Measurements from ENCODE around the gene SCEL.
A peak's percentile ranks its signal among the peaks of the same experiment; 100 is the strongest.

The SCEL gene

DNA sequence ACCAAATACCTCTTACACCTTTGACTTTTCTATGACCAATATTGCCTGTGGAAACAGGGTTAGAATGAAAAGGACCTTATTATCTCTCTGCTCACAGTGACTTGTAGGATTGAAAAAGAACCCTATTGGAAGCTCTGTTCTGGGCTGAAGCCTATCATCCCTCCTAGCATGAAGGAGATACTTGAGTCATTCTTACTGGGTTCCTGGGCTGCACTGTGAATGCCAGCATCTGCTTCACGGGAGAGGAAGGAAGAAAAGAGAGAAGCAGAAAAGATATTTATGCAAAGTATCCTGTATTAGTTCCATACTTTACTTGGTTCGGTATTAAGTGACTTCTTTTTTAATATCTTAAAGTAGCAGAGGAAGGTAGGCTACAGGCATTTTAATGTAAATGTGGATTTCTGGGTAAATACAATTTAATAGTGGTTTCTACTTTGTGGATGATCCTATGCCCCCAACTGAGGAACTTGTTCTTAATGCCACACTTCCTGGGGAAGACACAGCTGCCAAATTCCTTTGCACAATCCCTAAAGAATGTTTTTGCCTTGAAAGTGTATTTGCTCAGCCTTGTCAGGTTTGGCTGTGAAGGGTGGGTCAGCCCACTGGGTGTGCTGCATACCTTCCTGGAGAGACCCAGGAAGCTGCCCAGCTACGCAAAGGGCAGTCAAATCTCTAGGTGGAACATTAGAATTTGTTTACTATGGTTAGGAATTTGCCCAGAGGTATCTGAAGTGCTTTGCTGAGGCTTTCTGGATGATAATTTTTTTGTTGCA, 13.7 kb upstream of the SCEL start:
- DNase-seq (ENCODE audit: low spot score), result peak; percentile 14

DNA sequence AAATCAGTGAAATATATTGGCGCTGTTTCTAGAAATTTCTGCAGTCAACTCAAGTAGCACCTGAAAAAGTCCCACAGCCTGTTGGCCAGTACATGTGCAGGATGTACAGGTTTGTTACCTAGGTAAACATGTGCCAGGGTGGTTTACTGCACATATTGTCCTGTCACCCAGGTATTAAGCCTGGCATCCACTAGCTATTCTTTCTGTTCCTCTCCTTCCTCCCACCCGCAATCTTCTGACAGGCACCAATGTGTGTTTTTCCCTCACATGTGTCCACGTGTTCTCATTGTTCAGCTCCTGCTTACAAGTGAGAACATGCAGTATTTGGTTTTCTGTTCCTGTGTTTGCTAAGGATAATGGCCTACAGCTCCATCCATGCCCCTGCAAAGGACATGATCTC, 13.1 kb upstream of the SCEL start:
- no peak for DNase-seq (ENCODE audit: low spot score)

DNA sequence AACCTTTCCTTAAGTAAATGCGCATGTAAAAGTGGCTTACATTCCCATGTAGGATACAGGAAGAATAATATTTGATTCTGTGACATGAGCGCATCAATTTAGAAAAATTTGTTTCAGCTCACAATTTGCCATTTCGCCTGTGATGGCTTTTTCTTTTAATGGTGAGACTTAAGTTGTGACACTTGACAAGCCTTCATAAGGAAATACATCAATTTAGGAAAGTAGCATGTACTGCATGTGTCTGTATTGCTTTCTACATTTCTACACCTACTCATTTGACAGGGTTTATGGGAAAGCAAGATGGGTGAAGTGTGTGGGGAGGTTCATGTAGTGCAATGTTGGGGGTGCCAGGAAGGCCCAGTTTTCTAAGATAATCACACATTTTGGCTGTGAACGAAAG, 12.1 kb upstream of the SCEL start:
- no peak for DNase-seq (ENCODE audit: low spot score)

DNA sequence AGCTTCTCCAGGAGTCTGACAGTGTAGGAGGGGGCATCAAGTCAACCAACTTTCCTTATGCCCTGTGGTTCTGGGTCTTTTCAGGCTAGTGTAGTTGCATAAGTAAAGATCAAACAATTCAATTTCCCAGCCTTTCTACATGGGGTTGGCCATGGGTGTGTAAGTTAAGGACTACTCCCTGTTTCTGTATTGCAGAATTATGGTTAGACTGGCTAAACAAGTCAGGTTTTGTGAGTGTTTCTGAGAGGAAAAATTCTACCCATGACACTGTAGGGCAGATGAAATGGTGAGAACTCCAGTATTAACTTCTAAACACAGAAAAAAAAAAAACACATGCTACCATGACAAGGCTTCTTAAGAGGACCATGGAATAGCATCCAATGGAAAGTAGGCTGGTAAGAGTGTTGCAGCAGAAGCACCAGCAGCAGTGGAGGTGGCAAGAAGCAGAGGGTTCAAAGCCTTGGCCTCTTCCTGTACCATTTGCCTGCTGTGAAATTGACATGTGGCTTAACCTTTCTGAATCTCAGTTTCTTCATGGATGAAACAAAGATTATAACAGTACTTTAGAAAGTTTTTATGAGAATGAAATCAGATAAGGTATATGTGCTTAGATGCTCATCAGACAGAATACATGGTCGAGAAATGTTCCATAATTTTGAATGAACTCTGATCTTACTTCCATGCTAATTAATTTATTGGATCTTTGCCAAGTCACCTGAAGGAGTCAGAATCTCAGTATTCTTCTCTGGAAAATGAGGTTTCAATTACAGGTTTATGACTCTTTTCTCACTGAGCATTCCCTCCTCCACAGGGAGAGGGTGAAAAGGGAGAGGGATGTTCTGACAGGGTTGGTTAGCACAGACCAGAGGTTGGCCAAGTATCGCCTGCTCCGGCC, 11.4 kb upstream of the SCEL start:
- DNase-seq (ENCODE audit: low spot score), result no peak

DNA sequence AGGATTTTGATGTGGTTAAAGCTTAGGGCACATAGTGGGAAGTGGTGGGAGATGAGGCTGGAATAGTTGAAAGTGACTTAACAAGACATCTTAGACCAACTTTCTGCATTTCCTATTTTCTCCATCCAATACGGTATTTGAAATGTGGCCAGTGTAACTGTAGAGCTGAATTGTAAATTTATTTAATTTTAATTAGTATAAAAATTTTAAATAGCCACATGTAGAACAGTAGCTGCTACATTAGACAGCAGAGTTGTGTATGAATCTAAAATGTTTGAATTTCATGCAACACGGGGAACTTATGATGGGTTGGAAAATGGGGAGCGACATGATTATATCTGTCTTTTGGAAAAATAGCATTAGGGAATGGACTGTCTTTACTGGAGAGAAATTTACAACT, 7.1 kb upstream of the SCEL start:
- DNase-seq (ENCODE audit: low spot score), result no peak

DNA sequence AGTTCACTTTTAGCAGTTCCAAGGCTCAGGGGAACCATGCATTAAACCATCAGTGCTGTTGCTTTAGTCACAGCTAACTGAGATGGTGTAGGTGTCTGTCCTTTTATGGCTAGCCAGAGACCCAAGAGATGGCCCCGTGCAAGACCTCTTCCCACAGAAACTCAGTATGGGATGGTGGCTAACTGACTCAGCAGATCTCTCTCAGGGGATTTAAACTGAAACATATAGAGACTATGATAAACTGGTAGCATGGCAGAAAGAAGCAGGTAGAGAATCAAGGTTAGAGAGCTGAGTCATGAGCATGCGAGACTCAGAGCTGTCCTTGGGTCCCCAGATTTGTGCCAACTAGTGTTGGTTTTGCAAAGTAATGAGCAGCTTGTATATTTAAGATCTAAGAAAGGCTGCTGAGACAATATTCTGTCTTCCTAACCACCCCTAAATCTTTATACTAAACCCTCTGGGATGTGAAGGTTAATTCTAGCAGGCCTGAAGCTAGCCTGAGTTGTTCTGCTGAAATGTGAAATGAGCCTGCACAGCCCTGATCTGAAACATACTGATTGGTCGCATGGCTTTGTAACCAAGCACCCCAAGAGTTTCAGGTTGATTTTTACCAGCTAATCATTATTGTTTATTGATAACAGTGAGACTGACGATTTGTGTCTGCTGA, 6.5 kb upstream of the SCEL start:
- DNase-seq (ENCODE audit: low spot score), result no peak

DNA sequence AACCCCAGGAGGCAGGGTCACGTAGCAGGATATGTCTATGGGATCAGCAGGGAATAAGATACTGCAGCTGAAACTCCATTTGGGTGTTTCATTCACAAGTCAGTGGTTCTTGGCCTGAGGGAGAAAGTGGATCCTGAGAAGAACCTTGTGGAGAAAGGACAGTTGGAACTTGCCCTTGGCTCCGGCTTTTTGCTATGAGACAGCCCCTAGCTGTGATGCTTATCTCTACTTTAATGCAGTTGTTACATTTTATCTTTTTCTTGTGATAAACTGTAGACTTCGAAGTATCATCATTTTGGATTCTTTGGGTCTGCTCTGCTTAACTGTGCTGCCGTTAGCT, 6.0 kb upstream of the SCEL start:
- DNase-seq (ENCODE audit: low spot score), result no peak

DNA sequence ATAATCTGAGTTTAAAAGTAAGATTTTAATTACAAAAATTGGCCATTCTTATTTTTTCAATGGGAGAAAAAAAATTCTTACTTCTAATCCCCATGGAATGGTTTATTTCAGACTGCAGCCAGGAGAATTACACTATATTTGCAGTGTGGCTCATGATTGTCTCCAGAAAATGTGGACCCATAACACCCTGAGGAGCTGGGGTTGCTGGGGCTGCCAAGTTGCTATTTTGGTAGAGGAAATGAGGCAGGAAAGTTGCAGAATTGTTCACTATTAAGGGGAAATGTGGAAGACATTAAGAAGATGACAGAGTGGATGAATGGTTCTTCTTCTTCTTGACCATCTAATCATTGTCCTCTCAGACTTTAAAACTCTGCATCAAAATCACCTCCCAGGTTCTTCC, 4.6 kb upstream of the SCEL start:
- DNase-seq (ENCODE audit: low spot score), result no peak

DNA sequence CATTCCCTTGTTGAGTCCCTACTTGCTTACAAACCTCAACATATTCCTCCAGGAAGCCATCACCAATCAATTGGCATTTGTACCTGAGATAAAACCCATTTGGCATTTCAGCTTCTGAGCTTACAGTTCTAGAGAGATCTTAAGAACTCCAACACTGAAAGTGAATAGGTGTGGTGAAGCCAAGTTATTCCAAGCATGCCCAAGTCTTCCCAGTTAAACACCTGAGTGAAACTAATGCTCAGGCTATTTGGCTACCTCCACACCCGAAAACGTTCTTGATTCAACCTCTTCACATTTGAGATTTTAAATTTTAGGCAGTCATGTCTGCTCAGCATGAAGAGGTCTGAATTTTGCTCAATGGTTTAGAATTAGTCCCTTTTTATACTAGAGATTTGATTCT, 2.5 kb upstream of the SCEL start:
- DNase-seq (ENCODE audit: low spot score), result no peak

DNA sequence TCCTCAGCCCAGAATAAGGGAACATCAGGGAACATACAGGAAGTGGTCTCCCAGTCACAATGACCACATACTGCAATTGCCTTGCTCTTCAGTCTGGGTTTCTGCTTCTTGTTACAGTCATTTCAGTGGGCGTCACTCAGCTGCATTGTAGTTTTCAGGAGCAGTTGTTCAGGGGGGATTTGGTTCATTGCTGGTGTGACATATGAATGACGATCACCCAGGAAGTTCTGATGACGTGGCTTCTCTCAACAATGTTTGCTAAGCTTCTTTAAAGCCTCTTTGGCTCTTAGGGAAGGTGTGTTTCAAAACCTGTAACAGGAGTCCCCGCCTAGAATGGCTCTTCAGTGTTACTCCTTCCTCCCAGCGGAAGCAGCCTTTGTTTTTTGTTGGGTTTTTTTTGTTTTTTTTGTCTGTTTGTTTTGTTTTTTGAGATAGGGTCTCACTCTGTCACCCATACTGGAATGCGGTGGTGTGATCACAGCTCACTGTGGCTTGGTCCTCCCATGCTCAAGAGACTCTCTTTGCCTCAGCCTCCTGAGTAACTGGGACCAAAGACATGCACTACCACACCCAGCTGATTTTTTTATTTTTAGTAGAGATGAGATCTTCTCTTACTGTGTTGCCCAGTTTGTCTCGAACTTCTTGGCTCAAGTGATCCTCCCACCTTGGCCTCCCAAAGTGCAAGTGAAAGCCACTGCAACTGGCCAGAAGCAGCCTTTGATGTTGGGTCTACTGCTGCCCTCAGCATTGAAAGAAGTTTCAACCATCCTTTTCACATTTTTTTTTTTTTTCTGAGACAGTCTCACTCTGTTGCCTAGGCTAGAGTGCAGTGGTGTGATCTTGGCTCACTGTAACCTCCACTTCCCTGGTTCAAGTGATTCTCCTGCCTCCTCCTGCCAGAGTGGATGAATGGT, 1.4 kb upstream of the SCEL start:
- DNase-seq (ENCODE audit: low spot score), result no peak

DNA sequence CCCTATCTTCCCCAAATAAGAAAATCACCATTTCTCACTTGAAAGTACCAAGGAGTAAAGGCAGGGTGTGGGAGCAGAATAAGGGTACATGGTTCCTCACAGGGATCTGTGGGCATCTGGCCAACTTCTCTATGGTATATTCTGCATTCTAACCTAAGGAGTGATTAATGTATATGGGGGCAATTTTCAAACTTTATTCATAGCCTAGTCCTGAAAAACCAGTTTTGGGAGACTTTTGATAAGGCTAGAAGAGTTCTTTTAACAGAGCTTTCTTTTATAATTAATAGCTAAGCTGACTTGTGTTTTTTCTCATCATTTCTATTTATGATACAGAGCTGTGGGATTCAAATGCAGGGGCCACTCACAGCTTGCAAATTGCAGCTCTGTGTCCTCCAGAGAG, 852 bp downstream of the SCEL start:
- DNase-seq (ENCODE audit: low spot score), result no peak

DNA sequence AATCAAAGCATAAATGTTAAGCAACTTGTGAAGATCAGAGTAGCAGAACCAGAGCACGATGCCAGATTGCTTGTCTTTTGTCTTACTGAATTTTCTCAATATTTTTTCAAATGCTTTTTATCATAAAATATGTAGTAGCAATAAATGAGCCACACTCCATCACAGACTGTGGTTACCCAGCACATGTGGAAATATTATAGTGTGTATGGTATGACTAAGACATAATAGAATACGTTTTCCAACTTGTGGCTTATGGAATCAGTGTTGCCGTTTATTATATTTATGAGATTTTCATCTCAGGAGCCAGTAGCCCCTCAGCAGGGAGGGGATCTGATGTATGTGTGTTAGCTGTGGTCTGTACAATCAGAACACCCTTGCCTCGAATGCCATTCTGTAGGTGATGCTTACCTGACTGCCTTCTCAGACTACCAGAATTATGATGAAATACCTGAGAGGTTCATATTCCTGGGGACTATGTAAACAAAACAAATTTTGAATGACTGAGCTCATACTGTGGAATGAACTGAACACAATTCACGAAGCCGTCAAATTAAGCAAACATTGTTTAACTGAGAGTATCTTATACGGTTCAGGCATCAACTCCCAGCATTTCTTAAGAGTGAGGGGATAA, 1.9 kb downstream of the SCEL start:
- DNase-seq (ENCODE audit: low spot score), result no peak

DNA sequence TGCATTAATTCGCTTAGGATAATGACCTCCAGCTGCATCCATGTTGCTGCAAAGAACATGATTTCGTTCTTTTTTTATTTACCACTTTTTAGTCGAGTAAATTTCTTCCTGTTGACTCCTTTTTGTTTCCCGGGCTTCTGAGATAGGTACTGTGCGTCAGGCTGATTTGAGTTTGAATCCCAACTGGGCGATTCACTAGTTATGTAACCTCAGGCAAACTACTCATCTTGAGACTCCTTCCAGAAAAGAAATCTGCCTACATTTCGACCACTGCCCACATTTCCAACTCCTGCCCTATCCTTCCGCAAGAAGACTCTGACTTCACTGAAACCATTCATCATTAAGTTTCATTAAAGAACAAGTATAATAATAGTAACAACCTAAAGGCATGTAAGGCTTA, 8.2 kb downstream of the SCEL start:
- no peak for DNase-seq (ENCODE audit: low spot score)

DNA sequence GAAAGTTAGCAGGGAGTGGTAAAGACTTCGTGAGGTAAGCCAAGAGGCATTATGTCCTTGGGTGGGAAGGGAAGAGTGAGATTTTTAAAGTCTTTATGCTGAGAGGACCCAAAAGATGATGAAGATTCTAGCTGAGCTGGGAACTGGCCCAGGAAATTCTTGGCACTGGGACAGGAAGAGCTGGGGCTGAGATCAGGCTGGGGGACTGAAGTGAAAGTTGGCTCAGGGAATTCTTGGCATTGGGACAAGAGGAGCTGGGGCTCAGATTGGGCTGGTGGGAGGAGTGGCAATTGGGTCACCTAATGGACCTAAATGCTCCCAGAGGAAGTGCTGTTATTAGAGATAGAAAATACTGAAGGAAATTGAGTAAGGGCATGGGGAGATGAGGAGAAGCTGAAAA, 8.8 kb downstream of the SCEL start:
- DNase-seq (ENCODE audit: low spot score), result peak; percentile 14

DNA sequence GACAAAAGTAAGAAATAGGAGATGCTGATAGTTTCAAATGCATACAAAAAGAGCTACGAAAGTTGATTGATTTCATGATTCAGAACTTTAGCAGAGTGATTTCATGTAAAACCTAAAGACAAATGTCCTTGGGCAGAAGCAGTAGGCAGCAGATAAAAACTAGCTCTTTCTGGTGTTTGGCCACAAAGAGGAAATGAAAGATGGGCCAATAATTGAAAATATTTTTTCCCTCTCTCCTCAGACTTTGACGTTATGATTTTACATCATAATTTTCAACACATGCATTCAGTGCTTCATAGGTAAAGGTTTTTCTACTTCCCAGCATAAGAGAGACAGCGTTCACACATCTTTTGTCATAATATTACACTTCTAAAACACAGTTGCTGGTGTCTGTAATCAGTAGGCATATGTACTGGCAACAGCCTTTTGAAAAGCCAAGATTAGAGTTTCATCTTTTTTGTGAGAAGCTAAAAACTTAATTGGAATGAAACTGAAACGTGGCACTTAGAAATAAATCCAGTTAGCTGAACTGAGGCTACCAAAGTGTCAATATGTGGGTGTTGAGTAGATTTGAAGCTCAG, 9.3 kb downstream of the SCEL start:
- no peak for DNase-seq (ENCODE audit: low spot score)

DNA sequence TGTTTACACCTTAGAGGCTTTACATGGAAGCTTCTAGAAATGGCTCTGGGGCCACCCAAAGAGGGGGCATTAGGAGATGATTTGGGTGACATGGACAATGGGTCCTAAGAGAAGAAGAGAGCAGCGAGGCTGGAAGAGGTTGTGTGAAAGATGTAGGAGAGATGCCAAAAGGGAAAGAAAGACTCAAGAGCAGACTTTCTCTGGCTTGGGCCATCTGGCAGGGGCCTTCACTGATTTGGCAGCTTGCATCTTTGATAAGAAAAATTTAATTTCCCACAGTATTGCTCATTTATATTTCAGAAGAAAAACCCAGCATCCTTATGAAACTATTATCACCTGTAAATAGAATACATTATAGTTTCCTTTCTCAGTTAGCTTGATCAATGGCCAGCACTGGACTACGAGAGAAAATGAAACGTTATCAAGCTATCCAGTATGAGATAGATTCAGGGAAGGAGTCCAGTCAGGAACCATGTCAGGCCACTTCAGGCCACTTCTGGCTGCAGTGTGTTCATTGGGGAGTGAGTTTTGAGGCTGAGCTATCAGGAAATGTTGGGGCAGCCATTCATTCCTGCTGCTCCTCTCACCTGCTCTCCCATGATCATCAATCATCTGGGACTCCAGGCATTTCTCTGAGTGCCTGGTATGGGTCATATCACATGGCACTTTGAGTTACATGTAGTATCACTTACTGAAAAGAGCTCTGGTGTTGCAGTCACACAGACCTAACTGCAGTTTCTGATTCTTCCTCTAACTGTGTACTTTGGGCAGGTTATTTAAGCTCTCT, 10.3 kb downstream of the SCEL start:
- no peak for DNase-seq (ENCODE audit: low spot score)

DNA sequence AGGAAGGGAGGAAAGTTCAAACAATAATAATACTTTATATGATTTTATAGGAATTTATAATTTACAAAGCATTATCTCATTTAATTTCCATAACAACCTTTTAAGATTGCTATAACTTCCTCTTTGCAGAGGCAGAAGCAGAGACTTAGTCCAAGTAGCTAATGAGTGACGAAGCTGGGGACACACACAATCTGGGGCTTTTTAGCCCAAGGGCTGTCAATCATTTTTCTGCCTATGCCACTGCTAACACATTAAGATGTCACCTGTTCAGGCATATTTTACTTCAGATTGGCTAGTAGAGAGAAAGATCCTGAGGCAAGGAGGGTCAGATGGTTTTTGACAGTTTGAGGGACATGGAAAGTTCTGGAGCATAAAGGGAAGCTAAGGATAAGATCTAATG, 12.6 kb downstream of the SCEL start:
- DNase-seq (ENCODE audit: low spot score), result no peak

DNA sequence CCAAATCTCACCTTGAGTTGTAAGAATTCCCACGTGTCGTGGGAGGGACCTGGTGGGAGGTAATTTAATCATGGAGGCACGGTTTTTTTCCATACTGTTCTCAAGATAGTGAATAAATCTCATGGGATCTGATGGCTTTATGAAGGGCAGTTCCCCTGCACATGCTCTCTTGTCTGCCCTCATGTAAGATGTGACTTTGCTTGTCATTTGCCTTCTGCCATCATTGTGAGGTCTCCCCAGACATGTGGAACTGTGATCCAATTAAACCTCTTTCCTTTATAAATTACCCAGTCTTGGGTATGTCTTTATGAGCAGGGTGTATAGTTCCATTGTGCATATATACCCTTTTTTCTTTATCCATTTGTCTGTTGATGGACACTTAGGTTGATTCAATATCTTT, 13.1 kb downstream of the SCEL start:
- DNase-seq (ENCODE audit: low spot score), result no peak

DNA sequence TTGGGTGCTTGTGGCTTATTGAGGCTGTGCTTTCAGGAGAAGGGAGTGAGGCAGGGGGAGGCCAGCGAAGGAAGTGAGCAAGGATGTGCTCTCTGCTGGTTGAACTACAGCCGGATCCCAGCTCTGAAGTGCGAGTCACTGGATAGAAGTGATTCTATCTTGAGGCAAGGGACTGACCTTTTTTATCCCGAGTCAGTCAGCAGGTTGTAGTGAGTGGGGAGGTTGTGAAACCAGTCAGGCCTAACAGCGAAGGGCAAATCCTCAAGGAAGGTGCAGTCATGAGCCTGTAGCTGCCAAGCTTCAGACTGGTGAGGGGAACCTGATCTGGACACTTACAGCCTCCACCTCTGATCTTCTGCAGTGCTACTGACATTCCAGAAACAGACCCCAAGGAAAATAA, 18.6 kb downstream of the SCEL start:
- DNase-seq (ENCODE audit: low spot score), result no peak

DNA sequence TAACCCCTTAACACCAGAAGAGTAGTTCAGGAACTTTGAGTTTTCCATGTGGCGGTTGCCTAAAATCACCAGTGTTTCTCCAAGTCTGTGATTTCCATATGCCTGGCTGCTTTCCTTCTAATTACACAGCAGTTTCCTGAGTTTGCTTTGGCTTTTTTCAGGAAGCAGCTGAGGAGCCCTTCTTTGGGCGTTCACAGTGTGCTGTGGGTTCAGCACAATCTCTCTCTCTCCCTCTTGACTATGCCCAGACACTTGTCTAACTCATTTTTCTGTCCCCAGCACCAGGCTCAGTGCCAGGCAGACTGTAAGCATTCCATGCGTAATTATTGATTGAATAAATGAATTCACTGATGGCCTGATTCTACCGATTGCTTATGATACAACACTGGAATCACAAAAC, 19.7 kb downstream of the SCEL start:
- DNase-seq (ENCODE audit: low spot score), result no peak
